Liver (tissue), 9 donors: Measurements from ENCODE around the gene AKAP13. TPM values are rescaled to one million over a fixed set of nuclear protein-coding genes. Genes with fewer than 3 reads are reported as not detected.
A peak's percentile ranks its signal among the peaks of the same experiment; 100 is the strongest.

Source experiments
- DNase-seq: peaks from one replicate; pipeline ENCODE4 v3.0.0-alpha.2; 2017; ENCODE audit warnings: low spot score
- H3K27ac ChIP-seq, 2 donors: one replicate each; pipeline ENCODE4 v1.7.0; 2013; ENCODE audit warnings: inconsistent platforms in 2 of 2, low read length in 2 of 2, control low read depth in 1 of 2, low read depth in 1 of 2, mild to moderate bottlenecking in 1 of 2
- H3K27me3 ChIP-seq, 4 donors: one replicate each; pipeline versions ENCODE4 v1.6.1 to v1.7.0; 2013; ENCODE audit warnings: low read length in 3 of 4, inconsistent platforms in 1 of 4, mild to moderate bottlenecking in 1 of 4, moderate library complexity in 1 of 4; ENCODE audit not compliant: control insufficient read depth in 4 of 4, insufficient read depth in 4 of 4
- H3K36me3 ChIP-seq, 4 donors: one replicate each; pipeline versions ENCODE4 v1.6.1 to v1.7.0; 2013; ENCODE audit warnings: low read length in 3 of 4, mild to moderate bottlenecking in 3 of 4, low read depth in 1 of 4, moderate library complexity in 1 of 4; ENCODE audit not compliant: control insufficient read depth in 4 of 4, insufficient read depth in 3 of 4
- H3K4me1 ChIP-seq, 4 donors: one replicate each; pipeline versions ENCODE4 v1.6.1 to v1.7.0; 2013; ENCODE audit warnings: low read length in 3 of 4, mild to moderate bottlenecking in 3 of 4, moderate library complexity in 1 of 4; ENCODE audit not compliant: control insufficient read depth in 4 of 4, insufficient read depth in 4 of 4
- H3K4me3 ChIP-seq, 3 donors: one replicate each; pipeline versions ENCODE4 v1.6.1 to v1.7.0; 2013; ENCODE audit warnings: low read length in 3 of 3, control low read depth in 1 of 3, low read depth in 1 of 3, mild to moderate bottlenecking in 1 of 3
- H3K9ac ChIP-seq, 2 donors: one replicate each; pipeline ENCODE4 v1.7.0; 2013; ENCODE audit warnings: low read length in 2 of 2, mild to moderate bottlenecking in 2 of 2, moderate library complexity in 2 of 2, control low read depth in 1 of 2, low read depth in 1 of 2
- H3K9me3 ChIP-seq, 4 donors: one replicate each; pipeline versions ENCODE4 v1.6.1 to v1.7.0; 2013; ENCODE audit warnings: low read length in 3 of 4; ENCODE audit not compliant: control insufficient read depth in 4 of 4
- GABPA ChIP-seq, 2 donors: IDR thresholded peaks in 1 of 2; conservative IDR thresholded peaks in 1 of 2; 2 replicates each; pipeline ENCODE4 v1.6.1; 2016; ENCODE audit warnings: antibody characterized with exemption in 2 of 2, mild to moderate bottlenecking in 1 of 2, moderate library complexity in 1 of 2
- HNF4A ChIP-seq, 2 donors: conservative IDR thresholded peaks; 2 replicates each; pipeline ENCODE4 v1.6.1; 2016; ENCODE audit warnings: antibody characterized with exemption in 2 of 2, mild to moderate bottlenecking in 2 of 2
- HNF4G ChIP-seq: IDR thresholded peaks from 2 replicates; pipeline ENCODE4 v1.6.1; 2016; ENCODE audit warnings: antibody characterized with exemption
- NR2F2 ChIP-seq: IDR thresholded peaks from 2 replicates; pipeline ENCODE4 v1.6.1; 2016; ENCODE audit warnings: antibody characterized with exemption
- RAD21 ChIP-seq, 2 donors: IDR thresholded peaks; 2 replicates each; pipeline ENCODE4 v1.6.1; 2016; ENCODE audit warnings: antibody characterized with exemption in 2 of 2, mild to moderate bottlenecking in 2 of 2
- RXRA ChIP-seq, 2 donors: IDR thresholded peaks; 2 replicates each; pipeline ENCODE4 v1.6.1; 2017 to 2018; ENCODE audit warnings: antibody characterized with exemption in 2 of 2, mild to moderate bottlenecking in 1 of 2
- WGBS: extraction: QIAGEN DNeasy Blood & Tissue Kit; methylation state at CpG from one replicate; pipeline ENCODE4 v1.1.7; 2013; 5-methylcytosine and 5-hydroxymethylcytosine counted together
- polyA plus RNA-seq, 2 donors: library from polyadenylated mRNA; stranded (reverse) in 1 of 2; unstranded in 1 of 2; fragments of 200-250 nt in 1 of 2; fragments of >200 nt in 1 of 2; fragmentation: Nextera tagmentation in 1 of 2; extraction: Ambion mirVana in 1 of 2; gene quantifications; one replicate each; pipeline versions ENCODE4 v1.2.1 to v1.2.3, GENCODE V29; 2013 to 2015
- total RNA-seq, 2 donors: library from RNA; depleted of rRNA; stranded (reverse); fragments of >200 nt; gene quantifications; one replicate each; pipeline ENCODE4 v1.2.3, GENCODE V29; 2014
- TF ChIP-seq, protein P1 (sequence below): IDR thresholded peaks from 2 replicates; pipeline ENCODE4 v1.6.1; 2016; ENCODE audit warnings: antibody characterized with exemption, mild to moderate bottlenecking
- TF ChIP-seq, protein P2 (sequence below): IDR thresholded peaks from 2 replicates; pipeline ENCODE4 v1.6.1; 2016; ENCODE audit warnings: antibody characterized with exemption
- TF ChIP-seq, protein P3 (sequence below): IDR thresholded peaks from 2 replicates; pipeline ENCODE4 v1.6.1; 2016; ENCODE audit warnings: antibody characterized with exemption
- TF ChIP-seq, protein P4 (sequence below): IDR thresholded peaks from 2 replicates; pipeline ENCODE4 v1.6.1; 2016; ENCODE audit warnings: antibody characterized with exemption
- TF ChIP-seq, protein P5 (sequence below): fragments of 150-350 bp; IDR thresholded peaks from 2 replicates; pipeline ENCODE4 v1.5.1; 2017; ENCODE audit warnings: improper control_type of control experiment, low read depth, low read length; ENCODE audit not compliant: missing input control
- donor health status: healthy.
- donor health status: healthy.
- donor health status: healthy.
- donor health status: healthy.
- donor health status: healthy.

AKAP13 gene
- total and polyA plus RNA-seq, 4 donors = 18.6 to 92.3 (median 37.4) TPM

DNA sequence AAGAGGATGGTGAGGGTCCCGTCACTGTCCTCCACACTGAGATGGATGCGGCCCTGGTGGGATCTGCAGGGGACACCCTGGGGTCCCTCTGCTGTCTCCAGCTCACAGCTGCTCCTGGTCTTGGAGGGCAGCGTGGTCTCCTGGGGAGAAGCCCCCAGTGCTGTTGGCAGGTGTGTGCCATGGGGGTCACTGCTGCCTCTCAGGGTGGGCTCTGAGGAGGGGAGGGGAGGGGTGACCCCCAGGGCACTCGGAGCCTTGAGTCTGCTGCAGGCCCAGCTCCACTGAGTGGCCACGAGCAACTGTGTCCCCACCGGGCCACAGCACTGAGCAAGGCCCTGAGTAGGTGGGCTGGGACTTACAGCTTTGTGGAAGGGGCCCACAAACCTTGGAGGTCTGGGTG is 379.6 kb downstream of the AKAP13 start:
- 98% methylated on average over 6 of the region's 6 CpGs for WGBS
- TF ChIP-seq HNF4A (conservative IDR thresholded peaks at IDR 0.05) (no peak), GABPA (IDR thresholded peaks at IDR 0.05 in 1 of 2, conservative IDR thresholded peaks at IDR 0.05 in 1 of 2) (no peak), NR2F2 (no peak), HNF4G (no peak), RXRA (IDR thresholded peaks at IDR 0.05) (no peak)
- TF ChIP-seq, protein P1, sequence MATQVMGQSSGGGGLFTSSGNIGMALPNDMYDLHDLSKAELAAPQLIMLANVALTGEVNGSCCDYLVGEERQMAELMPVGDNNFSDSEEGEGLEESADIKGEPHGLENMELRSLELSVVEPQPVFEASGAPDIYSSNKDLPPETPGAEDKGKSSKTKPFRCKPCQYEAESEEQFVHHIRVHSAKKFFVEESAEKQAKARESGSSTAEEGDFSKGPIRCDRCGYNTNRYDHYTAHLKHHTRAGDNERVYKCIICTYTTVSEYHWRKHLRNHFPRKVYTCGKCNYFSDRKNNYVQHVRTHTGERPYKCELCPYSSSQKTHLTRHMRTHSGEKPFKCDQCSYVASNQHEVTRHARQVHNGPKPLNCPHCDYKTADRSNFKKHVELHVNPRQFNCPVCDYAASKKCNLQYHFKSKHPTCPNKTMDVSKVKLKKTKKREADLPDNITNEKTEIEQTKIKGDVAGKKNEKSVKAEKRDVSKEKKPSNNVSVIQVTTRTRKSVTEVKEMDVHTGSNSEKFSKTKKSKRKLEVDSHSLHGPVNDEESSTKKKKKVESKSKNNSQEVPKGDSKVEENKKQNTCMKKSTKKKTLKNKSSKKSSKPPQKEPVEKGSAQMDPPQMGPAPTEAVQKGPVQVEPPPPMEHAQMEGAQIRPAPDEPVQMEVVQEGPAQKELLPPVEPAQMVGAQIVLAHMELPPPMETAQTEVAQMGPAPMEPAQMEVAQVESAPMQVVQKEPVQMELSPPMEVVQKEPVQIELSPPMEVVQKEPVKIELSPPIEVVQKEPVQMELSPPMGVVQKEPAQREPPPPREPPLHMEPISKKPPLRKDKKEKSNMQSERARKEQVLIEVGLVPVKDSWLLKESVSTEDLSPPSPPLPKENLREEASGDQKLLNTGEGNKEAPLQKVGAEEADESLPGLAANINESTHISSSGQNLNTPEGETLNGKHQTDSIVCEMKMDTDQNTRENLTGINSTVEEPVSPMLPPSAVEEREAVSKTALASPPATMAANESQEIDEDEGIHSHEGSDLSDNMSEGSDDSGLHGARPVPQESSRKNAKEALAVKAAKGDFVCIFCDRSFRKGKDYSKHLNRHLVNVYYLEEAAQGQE = no peak
- TF ChIP-seq, protein P2, sequence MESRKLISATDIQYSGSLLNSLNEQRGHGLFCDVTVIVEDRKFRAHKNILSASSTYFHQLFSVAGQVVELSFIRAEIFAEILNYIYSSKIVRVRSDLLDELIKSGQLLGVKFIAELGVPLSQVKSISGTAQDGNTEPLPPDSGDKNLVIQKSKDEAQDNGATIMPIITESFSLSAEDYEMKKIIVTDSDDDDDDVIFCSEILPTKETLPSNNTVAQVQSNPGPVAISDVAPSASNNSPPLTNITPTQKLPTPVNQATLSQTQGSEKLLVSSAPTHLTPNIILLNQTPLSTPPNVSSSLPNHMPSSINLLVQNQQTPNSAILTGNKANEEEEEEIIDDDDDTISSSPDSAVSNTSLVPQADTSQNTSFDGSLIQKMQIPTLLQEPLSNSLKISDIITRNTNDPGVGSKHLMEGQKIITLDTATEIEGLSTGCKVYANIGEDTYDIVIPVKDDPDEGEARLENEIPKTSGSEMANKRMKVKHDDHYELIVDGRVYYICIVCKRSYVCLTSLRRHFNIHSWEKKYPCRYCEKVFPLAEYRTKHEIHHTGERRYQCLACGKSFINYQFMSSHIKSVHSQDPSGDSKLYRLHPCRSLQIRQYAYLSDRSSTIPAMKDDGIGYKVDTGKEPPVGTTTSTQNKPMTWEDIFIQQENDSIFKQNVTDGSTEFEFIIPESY = no peak
- TF ChIP-seq, protein P3, sequence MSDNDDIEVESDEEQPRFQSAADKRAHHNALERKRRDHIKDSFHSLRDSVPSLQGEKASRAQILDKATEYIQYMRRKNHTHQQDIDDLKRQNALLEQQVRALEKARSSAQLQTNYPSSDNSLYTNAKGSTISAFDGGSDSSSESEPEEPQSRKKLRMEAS = no peak
- no peak overlapping the region for H3K27ac ChIP-seq
- no peak overlapping the region for H3K9ac ChIP-seq
- no peak for DNase-seq
- peaks cover 3 to 36% (median 15%) of the 10 kb centered on the region in 4 donors for H3K4me1 ChIP-seq
- no peak overlapping the region for H3K4me3 ChIP-seq
- peaks cover 0 to 7% (median 1%) of the 10 kb centered on the region in 4 donors for H3K36me3 ChIP-seq
- no peaks in the 10 kb centered on the region for H3K9me3 ChIP-seq
- no peaks in the 10 kb centered on the region for H3K27me3 ChIP-seq

DNA sequence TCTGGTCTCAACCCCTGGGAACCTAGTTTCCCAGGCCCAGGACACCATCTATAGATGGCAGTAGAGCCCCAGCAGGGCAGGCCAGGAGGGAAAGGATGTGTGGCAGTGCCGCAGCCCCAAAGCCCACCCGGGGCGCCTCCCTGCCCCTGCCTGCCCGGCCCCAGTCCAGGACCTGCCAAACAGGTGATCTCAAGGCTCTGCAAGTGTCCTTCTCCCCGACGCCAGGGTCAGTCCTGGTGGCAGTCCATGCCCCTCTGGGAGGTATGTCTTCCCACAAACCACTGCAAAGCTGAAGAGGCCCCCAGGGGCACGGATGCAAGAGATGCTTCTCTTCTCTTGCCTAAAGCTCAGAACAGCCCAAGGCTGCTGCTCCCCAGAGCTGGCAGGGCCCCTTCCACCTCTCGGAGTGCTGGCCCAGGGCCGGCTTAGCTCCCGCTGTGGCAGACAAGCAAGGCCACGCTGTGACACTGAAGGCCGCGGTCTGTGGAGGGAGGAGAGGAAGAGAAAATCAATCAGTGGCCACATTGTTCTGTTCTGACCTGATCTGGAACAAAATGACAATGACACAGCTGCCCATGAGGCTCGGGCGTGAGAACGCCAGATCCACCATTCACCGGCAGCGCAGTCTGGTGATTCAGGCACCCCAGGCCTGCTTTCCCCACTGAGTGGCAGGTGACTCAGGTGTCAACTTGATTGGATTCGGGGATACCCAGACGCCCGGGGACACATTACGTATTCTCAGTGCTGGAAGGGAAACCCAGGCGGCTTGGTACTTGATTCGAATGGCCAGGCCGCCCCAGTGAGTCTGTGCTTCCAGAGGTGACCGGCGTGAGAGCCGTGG is 380.3 kb downstream of the AKAP13 start:
- WGBS = 86% methylated on average over 28 of the region's 28 CpGs
- TF ChIP-seq, protein P4, sequence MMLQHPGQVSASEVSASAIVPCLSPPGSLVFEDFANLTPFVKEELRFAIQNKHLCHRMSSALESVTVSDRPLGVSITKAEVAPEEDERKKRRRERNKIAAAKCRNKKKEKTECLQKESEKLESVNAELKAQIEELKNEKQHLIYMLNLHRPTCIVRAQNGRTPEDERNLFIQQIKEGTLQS = no peak
- TF ChIP-seq, protein P5, sequence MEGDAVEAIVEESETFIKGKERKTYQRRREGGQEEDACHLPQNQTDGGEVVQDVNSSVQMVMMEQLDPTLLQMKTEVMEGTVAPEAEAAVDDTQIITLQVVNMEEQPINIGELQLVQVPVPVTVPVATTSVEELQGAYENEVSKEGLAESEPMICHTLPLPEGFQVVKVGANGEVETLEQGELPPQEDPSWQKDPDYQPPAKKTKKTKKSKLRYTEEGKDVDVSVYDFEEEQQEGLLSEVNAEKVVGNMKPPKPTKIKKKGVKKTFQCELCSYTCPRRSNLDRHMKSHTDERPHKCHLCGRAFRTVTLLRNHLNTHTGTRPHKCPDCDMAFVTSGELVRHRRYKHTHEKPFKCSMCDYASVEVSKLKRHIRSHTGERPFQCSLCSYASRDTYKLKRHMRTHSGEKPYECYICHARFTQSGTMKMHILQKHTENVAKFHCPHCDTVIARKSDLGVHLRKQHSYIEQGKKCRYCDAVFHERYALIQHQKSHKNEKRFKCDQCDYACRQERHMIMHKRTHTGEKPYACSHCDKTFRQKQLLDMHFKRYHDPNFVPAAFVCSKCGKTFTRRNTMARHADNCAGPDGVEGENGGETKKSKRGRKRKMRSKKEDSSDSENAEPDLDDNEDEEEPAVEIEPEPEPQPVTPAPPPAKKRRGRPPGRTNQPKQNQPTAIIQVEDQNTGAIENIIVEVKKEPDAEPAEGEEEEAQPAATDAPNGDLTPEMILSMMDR = peak; percentile 7
- TF ChIP-seq HNF4G = no peak
- peak; percentile 50 to 58 for TF ChIP-seq RAD21 (IDR thresholded peaks at IDR 0.05)
- TF ChIP-seq, protein P2 = no peak
- no peak for TF ChIP-seq RXRA (IDR thresholded peaks at IDR 0.05)
- peaks cover 4 to 36% (median 17%) of the 10 kb centered on the region in 4 donors for H3K4me1 ChIP-seq
- H3K36me3 ChIP-seq = peaks cover 0 to 7% (median 1%) of the 10 kb centered on the region in 4 donors
- H3K27me3 ChIP-seq = no peaks in the 10 kb centered on the region
- no peaks in the 10 kb centered on the region for H3K9me3 ChIP-seq
- H3K4me3 ChIP-seq = no peak overlapping the region
- no peak overlapping the region for H3K9ac ChIP-seq
- DNase-seq = no peak
- peak overlapping the region in 1 of 2 donors; percentile 23 for H3K27ac ChIP-seq
